Stimulated activated CD8-positive, alpha-beta memory T cell treated with anti-CD3 and anti-CD28 coated beads, Interleukin-4, amount 100 ng/mL, for 24 hours (primary cell): ENCODE results near the gene TRPC4AP.

Source experiments
- DNase-seq: peaks from one replicate; pipeline ENCODE4 v3.0.0-alpha.2; 2020; ENCODE audit warnings: low read depth

Gene TRPC4AP

GRCh38 chr20:34968042-34968775, 124.4 kb downstream of the TRPC4AP start:
- no peak for DNase-seq

GRCh38 chr20:34967421-34967820, 125.2 kb downstream of the TRPC4AP start:
- DNase-seq = no peak

- no peak for DNase-seq
Observed at GRCh38 chr20:34965051-34965450, 127.6 kb downstream of the TRPC4AP start.

GRCh38 chr20:34964486-34964885, 128.1 kb downstream of the TRPC4AP start:
- no peak for DNase-seq

- no peak for DNase-seq
Observed at GRCh38 chr20:34956751-34957472, 135.7 kb downstream of the TRPC4AP start.

GRCh38 chr20:34956041-34956458, 136.6 kb downstream of the TRPC4AP start:
- DNase-seq = no peak

- DNase-seq = peak; percentile 97
Observed at GRCh38 chr20:34955231-34956040, 137.2 kb downstream of the TRPC4AP start, which contains the start of the genes GSS and MYH7B. Gene GSS, minus strand, starts transcription at chr20:34955806. Its CDS starts 3,954 bp downstream, at chr20:34951852. Gene MYH7B, plus strand, starts transcription at chr20:34955868. Its CDS starts 22,138 bp downstream, at chr20:34978006.

- no peak for DNase-seq
Observed at GRCh38 chr20:34954904-34955230, 137.7 kb downstream of the TRPC4AP start.

- DNase-seq = no peak
Observed at GRCh38 chr20:34953960-34954359, 138.6 kb downstream of the TRPC4AP start.

GRCh38 chr20:34952671-34953070, 139.9 kb downstream of the TRPC4AP start:
- DNase-seq = no peak
